ENCODE data around the gene TAAR1. TPM values are rescaled to one million over a fixed set of nuclear protein-coding genes. Genes with fewer than 3 reads are reported as not detected.

Gene TAAR1
- polyA plus RNA-seq, 1 of the 3 experiments (the other 2 are of a cell fraction): not detected

- Histone ChIP-seq H3K4me1 (ENCODE audit: control insufficient read depth in 1 of 2, insufficient read depth in 2 of 2, low read depth in 1 of 2, low read length in 1 of 2) (no peaks in the 10 kb centered on the region), H3F3A (replicated peaks; ENCODE audit: insufficient read depth) (no peaks in the 10 kb centered on the region), H3K27ac (ENCODE audit: low read depth in 2 of 2, low read length in 1 of 2) (no peak overlapping the region), H3K36me3 (replicated peaks in 1 of 2; ENCODE audit: control insufficient read depth in 1 of 2, insufficient read depth in 2 of 2, low read length in 1 of 2) (no peaks in the 10 kb centered on the region), H3K4me3 (ENCODE audit: low read depth in 2 of 2, low read length in 1 of 2) (no peak overlapping the region), H3K9ac (no peak overlapping the region), H3K79me2 (ENCODE audit: insufficient read depth) (no peaks in the 10 kb centered on the region), H3K9me3 (no peaks in the 10 kb centered on the region), H4K20me1 (ENCODE audit: insufficient read depth) (no peaks in the 10 kb centered on the region), H3K27me3 (ENCODE audit: insufficient read depth) (no peaks in the 10 kb centered on the region; the same call in 1 of the 2 replicates), H2AFZ (ENCODE audit: low read depth) (no peak overlapping the region), H3K4me2 (no peak overlapping the region), H3K9me2 (no peaks in the 10 kb centered on the region)
- no peak for DNase-seq
- CTCF ChIA-PET: interaction anchor here (0.6 to 1.1 kb wide), 2 partner anchors 21 to 1141 kb away, joined by 3 to 4 read pairs; no protein-coding TSS in a partner anchor
- WGBS (ENCODE audit: low lambda C conversion rate): 11% methylated on average over 4 of the region's 4 CpGs
- POLR2A ChIA-PET: no interaction called here
- no peak for TF ChIP-seq MXI1 (IDR thresholded peaks at IDR 0.05; ENCODE audit: low read depth, low read length)
- TF ChIP-seq RAD21 (IDR thresholded peaks at IDR 0.05; ENCODE audit: low read length): no peak
- no peak for TF ChIP-seq FOXJ3 (CRISPR knock-in tag; IDR thresholded peaks at IDR 0.05)
- no peak for TF ChIP-seq FOXM1 (IDR thresholded peaks at IDR 0.05; ENCODE audit: low read depth)
- no peak for TF ChIP-seq GABPA (IDR thresholded peaks at IDR 0.05; ENCODE audit: low read depth)
- no peak for TF ChIP-seq ZBTB33 (IDR thresholded peaks at IDR 0.05; ENCODE audit: borderline replicate concordance, low read depth)
- TF ChIP-seq NFIC (IDR thresholded peaks at IDR 0.05; ENCODE audit: borderline replicate concordance): no peak
These were observed 31.7 kb upstream of the TAAR1 start for GRCh38 chr6:132690678-132691077.

DNA sequence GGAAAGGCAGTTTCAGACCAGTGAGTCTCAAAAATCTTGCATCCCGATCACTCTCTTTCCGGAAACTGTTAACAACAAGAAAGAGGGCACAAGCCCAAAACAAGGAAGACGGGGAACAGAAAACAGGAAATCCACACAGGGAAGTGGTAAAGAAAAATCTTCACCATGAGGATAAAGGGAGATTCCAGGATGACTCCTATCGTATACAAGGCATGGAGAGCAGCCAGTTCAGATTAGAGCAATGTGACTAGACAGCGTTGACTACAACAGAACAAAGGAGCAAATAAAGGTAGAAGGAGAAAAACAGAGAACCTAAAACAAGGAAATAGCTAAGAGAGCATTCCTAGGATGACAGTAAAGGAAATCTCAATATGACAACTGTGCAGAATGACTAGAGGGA is 28.3 kb upstream of the TAAR1 start:
- Histone ChIP-seq H3K4me1 (ENCODE audit: control insufficient read depth in 1 of 2, insufficient read depth in 2 of 2, low read depth in 1 of 2, low read length in 1 of 2) (no peaks in the 10 kb centered on the region), H2AFZ (ENCODE audit: low read depth) (no peak overlapping the region), H3K79me2 (ENCODE audit: insufficient read depth) (no peaks in the 10 kb centered on the region), H3K9me2 (no peaks in the 10 kb centered on the region), H4K20me1 (ENCODE audit: insufficient read depth) (no peaks in the 10 kb centered on the region), H3K9me3 (no peaks in the 10 kb centered on the region), H3K4me2 (no peak overlapping the region), H3K36me3 (replicated peaks in 1 of 2; ENCODE audit: control insufficient read depth in 1 of 2, insufficient read depth in 2 of 2, low read length in 1 of 2) (no peaks in the 10 kb centered on the region), H3F3A (replicated peaks; ENCODE audit: insufficient read depth) (no peaks in the 10 kb centered on the region), H3K27ac (ENCODE audit: low read depth in 2 of 2, low read length in 1 of 2) (no peak overlapping the region), H3K4me3 (ENCODE audit: low read depth in 2 of 2, low read length in 1 of 2) (no peak overlapping the region), H3K9ac (no peak overlapping the region), H3K27me3 (ENCODE audit: insufficient read depth) (no peaks in the 10 kb centered on the region; the same call in 1 of the 2 replicates)
- POLR2A ChIA-PET: no interaction called here
- TF ChIP-seq MXI1 (IDR thresholded peaks at IDR 0.05; ENCODE audit: low read depth, low read length) (no peak), TEAD4 (IDR thresholded peaks at IDR 0.05; ENCODE audit: borderline replicate concordance, insufficient read depth) (no peak), TCF12 (IDR thresholded peaks at IDR 0.05) (no peak), USF1 (IDR thresholded peaks at IDR 0.05; ENCODE audit: borderline replicate concordance, low read depth) (no peak), SIN3A (IDR thresholded peaks at IDR 0.05; ENCODE audit: borderline replicate concordance, low read depth, low read length) (no peak), FOSL2 (IDR thresholded peaks at IDR 0.05; ENCODE audit: borderline replicate concordance, low read depth) (no peak), RFX5 (IDR thresholded peaks at IDR 0.05; ENCODE audit: low read length) (no peak), FOXJ3 (CRISPR knock-in tag; IDR thresholded peaks at IDR 0.05) (no peak)
- TF ChIP-seq, protein P1, sequence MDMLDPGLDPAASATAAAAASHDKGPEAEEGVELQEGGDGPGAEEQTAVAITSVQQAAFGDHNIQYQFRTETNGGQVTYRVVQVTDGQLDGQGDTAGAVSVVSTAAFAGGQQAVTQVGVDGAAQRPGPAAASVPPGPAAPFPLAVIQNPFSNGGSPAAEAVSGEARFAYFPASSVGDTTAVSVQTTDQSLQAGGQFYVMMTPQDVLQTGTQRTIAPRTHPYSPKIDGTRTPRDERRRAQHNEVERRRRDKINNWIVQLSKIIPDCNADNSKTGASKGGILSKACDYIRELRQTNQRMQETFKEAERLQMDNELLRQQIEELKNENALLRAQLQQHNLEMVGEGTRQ (IDR thresholded peaks at IDR 0.05; ENCODE audit: borderline replicate concordance, low read depth, low read length): no peak
- DNase-seq: no peak
- 1% methylated on average over 5 of the region's 5 CpGs for WGBS (ENCODE audit: low lambda C conversion rate)
- CTCF ChIA-PET: no interaction called here
